SK-N-SH (cell line): Measurements from ENCODE around the gene SEMA3B. TPM values are rescaled to one million over a fixed set of nuclear protein-coding genes. Genes with fewer than 3 reads are reported as not detected.
"Not testable (repeated sequence)": the region's sequence is repeated elsewhere in the genome, so short reads cannot be mapped to it uniquely, and the experiment has no call there.

Source experiments
- CTCF ChIA-PET: fragments of 300-600, 350-600 bp; formaldehyde crosslinking; extraction: SDS; loops from one replicate; lab custom pipeline; 2021; lab: Yijun Ruan, JAX
- POLR2A ChIA-PET: fragments of 350-600 bp; sonication (Branson Sonifier 250); formaldehyde crosslinking; extraction: SDS; loops from one replicate; lab custom pipeline; 2020; ENCODE audit warnings: antibody characterized with exemption, inconsistent platforms; lab: Yijun Ruan, JAX
- DNase-seq: peaks from one replicate; pipeline ENCODE4 v3.0.0; 2012
- H2AFZ ChIP-seq: fragments of 200-600 bp; sonication (generic); 2 replicates; pipeline ENCODE4 v1.8.1; 2016; ENCODE audit warnings: antibody characterized with exemption, mild to moderate bottlenecking, low read depth
- H3F3A ChIP-seq: fragments of 200-600 bp; sonication (generic); replicated peaks from 2 replicates; pipeline ENCODE3; 2016; ENCODE audit warnings: antibody characterized with exemption, mild to moderate bottlenecking; ENCODE audit not compliant: insufficient read depth
- H3K27ac ChIP-seq, 2 experiments: fragments of 200-500 bp in 1 of 2; fragments of 200-600 bp in 1 of 2; sonication (Bioruptor generic) in 1 of 2; sonication (generic), shearing (Covaris generic) in 1 of 2; 2 replicates each; pipeline versions ENCODE4 v1.5.1 to v1.6.1; 2014 to 2016; ENCODE audit warnings: low read depth in 2 of 2, inconsistent platforms in 1 of 2, low read length in 1 of 2, mild to moderate bottlenecking in 1 of 2, mixed read lengths in 1 of 2
- H3K27me3 ChIP-seq: fragments of 200-600 bp; sonication (generic), shearing (Covaris generic); 2 replicates; pipeline ENCODE4 v1.6.1; 2016; ENCODE audit warnings: mixed run types; ENCODE audit not compliant: insufficient read depth
- H3K36me3 ChIP-seq, 2 experiments: fragments of 200-500 bp in 1 of 2; fragments of 200-600 bp in 1 of 2; sonication (Bioruptor generic) in 1 of 2; sonication (generic) in 1 of 2; replicated peaks in 1 of 2; 2 replicates each; pipeline versions ENCODE3 to v1.5.1; 2014 to 2016; ENCODE audit warnings: low read length in 1 of 2, mild to moderate bottlenecking in 1 of 2; ENCODE audit not compliant: insufficient read depth in 2 of 2, control insufficient read depth in 1 of 2
- H3K4me1 ChIP-seq, 2 experiments: fragments of 200-500 bp in 1 of 2; fragments of 200-600 bp in 1 of 2; sonication (Bioruptor generic) in 1 of 2; sonication (generic), shearing (Covaris generic) in 1 of 2; 2 replicates each; pipeline versions ENCODE4 v1.5.1 to v1.6.1; 2014 to 2016; ENCODE audit warnings: low read depth in 1 of 2, low read length in 1 of 2, mixed run types in 1 of 2; ENCODE audit not compliant: insufficient read depth in 2 of 2, control insufficient read depth in 1 of 2
- H3K4me2 ChIP-seq: fragments of 200-600 bp; sonication (generic), shearing (Covaris generic); 2 replicates; pipeline ENCODE4 v1.6.1; 2017; ENCODE audit warnings: mixed run types
- H3K4me3 ChIP-seq, 2 experiments: fragments of 200-500 bp in 1 of 2; fragments of 200-600 bp in 1 of 2; sonication (Bioruptor generic) in 1 of 2; sonication (generic), shearing (Covaris generic) in 1 of 2; 2 replicates each; pipeline versions ENCODE4 v1.5.1 to v1.8.1; 2014 to 2016; ENCODE audit warnings: low read depth in 2 of 2, inconsistent platforms in 1 of 2, low read length in 1 of 2, mild to moderate bottlenecking in 1 of 2, mixed read lengths in 1 of 2, moderate library complexity in 1 of 2
- H3K79me2 ChIP-seq: fragments of 200-600 bp; sonication (generic); 2 replicates; pipeline ENCODE4 v1.8.1; 2017; ENCODE audit warnings: mild to moderate bottlenecking; ENCODE audit not compliant: insufficient read depth
- H3K9ac ChIP-seq: fragments of 200-600 bp; sonication (generic); 2 replicates; pipeline ENCODE4 v1.6.1; 2017; ENCODE audit warnings: mixed run types
- H3K9me2 ChIP-seq: fragments of 200-600 bp; sonication (generic); 2 replicates; pipeline ENCODE4 v1.6.1; 2017; ENCODE audit warnings: mixed run types
- H3K9me3 ChIP-seq: fragments of 200-600 bp; sonication (generic); 2 replicates; pipeline ENCODE4 v1.6.1; 2017; ENCODE audit warnings: mixed run types, mild to moderate bottlenecking, moderate library complexity
- H4K20me1 ChIP-seq: fragments of 200-600 bp; sonication (generic); 2 replicates; pipeline ENCODE4 v1.6.1; 2017; ENCODE audit warnings: mild to moderate bottlenecking, mixed run types; ENCODE audit not compliant: insufficient read depth
- CHD2 ChIP-seq: fragments of 150-350 bp; IDR thresholded peaks from 2 replicates; pipeline ENCODE4 v1.6.1; 2018; ENCODE audit warnings: low read length; ENCODE audit not compliant: partially characterized antibody
- ELF1 ChIP-seq: IDR thresholded peaks from 2 replicates; pipeline ENCODE4 v1.4.0; 2012
- EZH2phosphoT487 ChIP-seq: fragments of 200-600 bp; sonication (generic); IDR thresholded peaks from 2 replicates; pipeline ENCODE4 v1.6.1; 2017; ENCODE audit warnings: low read depth, mixed run types, mild to moderate bottlenecking, antibody characterized with exemption, moderate library complexity, borderline replicate concordance
- FOSL2 ChIP-seq: IDR thresholded peaks from 2 replicates; pipeline ENCODE4 v1.4.0; 2012; ENCODE audit warnings: low read depth, mild to moderate bottlenecking, moderate library complexity, borderline replicate concordance
- FOXJ3 ChIP-seq: sonication (generic); formaldehyde crosslinking; IDR thresholded peaks from 2 replicates; pipeline ENCODE4 v1.5.1; 2020; ENCODE audit warnings: mild to moderate bottlenecking, missing genetic modification reagents
- FOXM1 ChIP-seq: IDR thresholded peaks from 2 replicates; pipeline ENCODE4 v1.4.0; 2012; ENCODE audit warnings: low read depth, mild to moderate bottlenecking
- GATA2 ChIP-seq: sonication (generic); formaldehyde crosslinking; IDR thresholded peaks from 2 replicates; pipeline ENCODE4 v1.5.0; 2020; ENCODE audit warnings: mild to moderate bottlenecking, missing genetic modification reagents
- JUND ChIP-seq: IDR thresholded peaks from 2 replicates; pipeline ENCODE4 v1.4.0; 2012
- NFIC ChIP-seq: IDR thresholded peaks from 2 replicates; pipeline ENCODE4 v1.4.0; 2012; ENCODE audit warnings: borderline replicate concordance
- NRF1 ChIP-seq: IDR thresholded peaks from 2 replicates; pipeline ENCODE4 v1.6.1; 2012; ENCODE audit warnings: low read depth, mild to moderate bottlenecking, low read length
- RAD21 ChIP-seq: IDR thresholded peaks from 2 replicates; pipeline ENCODE4 v1.6.1; 2012; ENCODE audit warnings: mild to moderate bottlenecking, low read length
- RXRA ChIP-seq: IDR thresholded peaks from 2 replicates; pipeline ENCODE4 v1.4.0; 2012; ENCODE audit warnings: low read depth, mild to moderate bottlenecking, borderline replicate concordance
- SMC3 ChIP-seq: IDR thresholded peaks from 2 replicates; pipeline ENCODE4 v1.6.1; 2012; ENCODE audit warnings: low read depth, low read length, improper control_type of control experiment
- YY1 ChIP-seq: IDR thresholded peaks from 2 replicates; pipeline ENCODE4 v1.4.0; 2012; ENCODE audit warnings: low read depth, mild to moderate bottlenecking
- WGBS: methylation state at CpG from one replicate; pipeline ENCODE4 v1.1.6; 2017; ENCODE audit warnings: low lambda C conversion rate; 5-methylcytosine and 5-hydroxymethylcytosine counted together
- polyA plus RNA-seq, 3 experiments: library from polyadenylated mRNA; depleted of rRNA; stranded (reverse); fragments of >200 nt; gene quantifications; 2 replicates each; pipeline ENCODE4 v1.2.3, GENCODE V29; 2012
- TF ChIP-seq, protein P1 (sequence below): IDR thresholded peaks from 2 replicates; pipeline ENCODE4; 2012
- TF ChIP-seq, protein P2 (sequence below): fragments of 200-600 bp; sonication (generic); IDR thresholded peaks from 2 replicates; pipeline ENCODE4 v1.6.1; 2017; ENCODE audit warnings: antibody characterized with exemption, mild to moderate bottlenecking, moderate library complexity
- TF ChIP-seq, protein P3 (sequence below): IDR thresholded peaks from 2 replicates; pipeline ENCODE4 v1.4.0; 2012; ENCODE audit warnings: low read depth, borderline replicate concordance

Gene SEMA3B
- polyA plus RNA-seq, 1 of the 3 experiments (the other 2 are of a cell fraction): 14.9 TPM

DNA sequence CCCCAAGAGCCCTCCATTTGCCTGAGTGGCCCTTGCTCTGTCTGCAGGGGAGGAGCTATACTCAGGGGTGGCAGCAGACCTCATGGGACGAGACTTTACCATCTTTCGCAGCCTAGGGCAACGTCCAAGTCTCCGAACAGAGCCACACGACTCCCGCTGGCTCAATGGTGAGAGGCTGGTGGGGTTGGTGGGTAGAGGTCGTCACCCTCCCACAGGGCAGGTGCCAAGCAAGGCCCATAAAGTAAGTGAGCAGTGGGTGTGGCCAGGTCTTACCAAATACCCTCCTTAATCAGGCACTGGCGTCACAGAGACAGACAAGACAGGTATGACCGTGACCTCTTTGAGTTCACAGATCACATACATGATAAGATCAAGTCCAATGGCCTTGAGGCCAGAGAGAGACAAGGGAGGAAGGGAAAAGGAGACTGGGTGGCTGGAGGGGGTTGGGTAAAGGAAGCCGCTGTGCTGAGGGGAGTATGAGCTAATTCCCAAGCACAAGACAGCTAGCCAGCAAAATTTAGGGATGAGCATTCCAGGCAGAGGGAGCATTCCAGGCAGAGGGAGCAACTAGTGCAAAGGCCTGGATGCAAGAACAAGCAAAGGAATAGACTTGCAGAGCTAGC is 2.5 kb downstream of the SEMA3B start:
- H3K79me2 ChIP-seq: no peaks in the 10 kb centered on the region
- TF ChIP-seq RAD21 (no peak), FOXJ3 (CRISPR knock-in tag) (no peak), ELF1 (no peak), FOSL2 (no peak), GATA2 (CRISPR knock-in tag) (no peak), FOXM1 (no peak), CHD2 (no peak), YY1 (no peak), EZH2phosphoT487 (no peak), JUND (no peak), SMC3 (no peak), NRF1 (no peak), NFIC (no peak), RXRA (no peak)
- TF ChIP-seq, protein P1, sequence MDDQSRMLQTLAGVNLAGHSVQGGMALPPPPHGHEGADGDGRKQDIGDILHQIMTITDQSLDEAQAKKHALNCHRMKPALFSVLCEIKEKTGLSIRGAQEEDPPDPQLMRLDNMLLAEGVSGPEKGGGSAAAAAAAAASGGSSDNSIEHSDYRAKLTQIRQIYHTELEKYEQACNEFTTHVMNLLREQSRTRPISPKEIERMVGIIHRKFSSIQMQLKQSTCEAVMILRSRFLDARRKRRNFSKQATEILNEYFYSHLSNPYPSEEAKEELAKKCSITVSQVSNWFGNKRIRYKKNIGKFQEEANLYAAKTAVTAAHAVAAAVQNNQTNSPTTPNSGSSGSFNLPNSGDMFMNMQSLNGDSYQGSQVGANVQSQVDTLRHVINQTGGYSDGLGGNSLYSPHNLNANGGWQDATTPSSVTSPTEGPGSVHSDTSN: no peak
- TF ChIP-seq, protein P2, sequence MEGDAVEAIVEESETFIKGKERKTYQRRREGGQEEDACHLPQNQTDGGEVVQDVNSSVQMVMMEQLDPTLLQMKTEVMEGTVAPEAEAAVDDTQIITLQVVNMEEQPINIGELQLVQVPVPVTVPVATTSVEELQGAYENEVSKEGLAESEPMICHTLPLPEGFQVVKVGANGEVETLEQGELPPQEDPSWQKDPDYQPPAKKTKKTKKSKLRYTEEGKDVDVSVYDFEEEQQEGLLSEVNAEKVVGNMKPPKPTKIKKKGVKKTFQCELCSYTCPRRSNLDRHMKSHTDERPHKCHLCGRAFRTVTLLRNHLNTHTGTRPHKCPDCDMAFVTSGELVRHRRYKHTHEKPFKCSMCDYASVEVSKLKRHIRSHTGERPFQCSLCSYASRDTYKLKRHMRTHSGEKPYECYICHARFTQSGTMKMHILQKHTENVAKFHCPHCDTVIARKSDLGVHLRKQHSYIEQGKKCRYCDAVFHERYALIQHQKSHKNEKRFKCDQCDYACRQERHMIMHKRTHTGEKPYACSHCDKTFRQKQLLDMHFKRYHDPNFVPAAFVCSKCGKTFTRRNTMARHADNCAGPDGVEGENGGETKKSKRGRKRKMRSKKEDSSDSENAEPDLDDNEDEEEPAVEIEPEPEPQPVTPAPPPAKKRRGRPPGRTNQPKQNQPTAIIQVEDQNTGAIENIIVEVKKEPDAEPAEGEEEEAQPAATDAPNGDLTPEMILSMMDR: no peak
- TF ChIP-seq, protein P3, sequence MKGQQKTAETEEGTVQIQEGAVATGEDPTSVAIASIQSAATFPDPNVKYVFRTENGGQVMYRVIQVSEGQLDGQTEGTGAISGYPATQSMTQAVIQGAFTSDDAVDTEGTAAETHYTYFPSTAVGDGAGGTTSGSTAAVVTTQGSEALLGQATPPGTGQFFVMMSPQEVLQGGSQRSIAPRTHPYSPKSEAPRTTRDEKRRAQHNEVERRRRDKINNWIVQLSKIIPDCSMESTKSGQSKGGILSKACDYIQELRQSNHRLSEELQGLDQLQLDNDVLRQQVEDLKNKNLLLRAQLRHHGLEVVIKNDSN: no peak
- TF ChIP-seq, all 33 proteins: peak for 0
- POLR2A ChIA-PET: no interaction called here
- H3K4me2 ChIP-seq: no peak overlapping the region
- H3K4me3 ChIP-seq: no peak overlapping the region
- 0 out of 2 replicates have a peak, but pooled peaks cover 16% of the 10 kb centered on the region for H3K27me3 ChIP-seq
- no peak overlapping the region for H3K9ac ChIP-seq
- no peak for DNase-seq
- WGBS: 78% methylated on average over 4 of the region's 10 CpGs
- no peak overlapping the region for H3K27ac ChIP-seq
- no peaks in the 10 kb centered on the region for H3K9me3 ChIP-seq
- CTCF ChIA-PET: interaction anchor here (1.0 to 12.2 kb wide), 11 partner anchors 11 to 157 kb away, joined by 3 to 206 read pairs (median 7); partner anchors contain the start of gene GNAT1
- H3K36me3 ChIP-seq: no peaks in the 10 kb centered on the region
- no peak overlapping the region for H2AFZ ChIP-seq
- H3K9me2 ChIP-seq: no peaks in the 10 kb centered on the region
- peaks cover 11 to 26% of the 10 kb centered on the region in 2 experiments; a peak in 2 of 4 replicates for H3K4me1 ChIP-seq
- no peaks in the 10 kb centered on the region for H4K20me1 ChIP-seq
- H3F3A ChIP-seq: peaks cover 18% of the 10 kb centered on the region

DNA sequence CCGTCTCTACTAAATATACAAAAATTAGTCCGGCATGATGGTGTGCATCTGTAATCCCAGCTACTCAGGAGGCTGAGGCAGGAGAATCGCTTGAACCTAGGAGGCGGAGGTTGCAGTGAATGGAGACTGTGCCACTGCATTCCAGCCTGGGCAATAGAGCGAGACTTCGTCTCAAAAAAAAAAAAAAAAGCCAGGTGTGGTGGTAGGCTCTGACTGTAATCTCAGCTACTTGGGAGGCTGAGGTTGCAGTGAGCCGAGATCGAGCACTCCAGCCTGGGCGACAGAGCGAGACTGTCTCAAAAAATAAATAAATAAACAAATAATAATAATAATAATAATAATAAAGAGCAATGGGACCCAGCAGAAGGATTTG is 3.6 kb downstream of the SEMA3B start:
- H3K9me3 ChIP-seq, H3K4me2 ChIP-seq, DNase-seq, H3K36me3 ChIP-seq, H2AFZ ChIP-seq, H3K27ac ChIP-seq, H4K20me1 ChIP-seq, H3K9ac ChIP-seq, H3K9me2 ChIP-seq, H3K79me2 ChIP-seq, POLR2A ChIA-PET, H3K4me3 ChIP-seq: not testable (repeated sequence)
- peaks cover 11 to 19% of the 10 kb centered on the region in 2 experiments; a peak in 2 of 4 replicates for H3K4me1 ChIP-seq
- peaks cover 18% of the 10 kb centered on the region for H3F3A ChIP-seq
- 63% methylated on average over 10 of the region's 10 CpGs for WGBS
- CTCF ChIA-PET: interaction anchor here (0.6 to 12.2 kb wide), 18 partner anchors 9 to 639 kb away, joined by 3 to 206 read pairs (median 6); partner anchors contain the start of genes GNAI2 and GNAT1
- 0 out of 2 replicates have a peak, but pooled peaks cover 16% of the 10 kb centered on the region for H3K27me3 ChIP-seq
